Stromal cell of bone marrow (primary cell): ENCODE measurements around the gene NSUN4.
"Not testable (repeated sequence)": the region's sequence is repeated elsewhere in the genome, so short reads cannot be mapped to it uniquely, and the experiment has no call there.

ENCODE experiments used
- DNase-seq: peaks from one replicate; pipeline ENCODE4 v3.0.0-alpha.2; 2012; ENCODE audit warnings: low read depth

The NSUN4 gene

GRCh38 chr1:46367701-46368100 is 27.1 kb downstream of the NSUN4 start:
- not testable (repeated sequence) for DNase-seq

GRCh38 chr1:46368791-46369190 is 28.2 kb downstream of the NSUN4 start:
- DNase-seq, result no peak

GRCh38 chr1:46369542-46370213 is 29.1 kb downstream of the NSUN4 start:
- DNase-seq, result no peak

GRCh38 chr1:46370214-46370633 is 29.6 kb downstream of the NSUN4 start:
- no peak for DNase-seq

GRCh38 chr1:46372431-46372830 is 31.8 kb downstream of the NSUN4 start:
- no peak for DNase-seq

GRCh38 chr1:46379996-46380395 is 39.4 kb downstream of the NSUN4 start:
- DNase-seq, result no peak

GRCh38 chr1:46380508-46380907 is 39.9 kb downstream of the NSUN4 start:
- no peak for DNase-seq

- DNase-seq, result no peak
These were observed 52.9 kb downstream of the NSUN4 start for GRCh38 chr1:46393510-46393909.

GRCh38 chr1:46394108-46394871 is 53.7 kb downstream of the NSUN4 start, which contains the start of gene FAAH:
TSS of gene FAAH (plus strand) at chr1:46394317. CDS start at chr1:46394349, 32 bp downstream.
- DNase-seq, result no peak

GRCh38 chr1:46394872-46395465 is 54.4 kb downstream of the NSUN4 start:
- no peak for DNase-seq

- no peak for DNase-seq
These were observed 56.1 kb downstream of the NSUN4 start for GRCh38 chr1:46396441-46397398.

GRCh38 chr1:46399307-46399706 is 58.7 kb downstream of the NSUN4 start:
- DNase-seq, result no peak

- DNase-seq, result no peak
These were observed 59.8 kb downstream of the NSUN4 start for GRCh38 chr1:46400421-46400820.

- DNase-seq, result no peak
These were observed 60.7 kb downstream of the NSUN4 start for GRCh38 chr1:46401154-46401913.

- DNase-seq, result peak; percentile 90
These were observed 61.5 kb downstream of the NSUN4 start for GRCh38 chr1:46401964-46402626.

- DNase-seq, result no peak
These were observed 63.3 kb downstream of the NSUN4 start for GRCh38 chr1:46403916-46404315.

GRCh38 chr1:46404482-46405196 is 64.0 kb downstream of the NSUN4 start:
- no peak for DNase-seq

GRCh38 chr1:46405197-46405555 is 64.6 kb downstream of the NSUN4 start:
- no peak for DNase-seq

GRCh38 chr1:46405724-46406123 is 65.1 kb downstream of the NSUN4 start:
- DNase-seq, result no peak
